Dermis blood vessel endothelial cell (primary cell): Measurements from ENCODE around the gene PLCXD1. TPM values are rescaled to one million over a fixed set of nuclear protein-coding genes. Genes with fewer than 3 reads are reported as not detected.
"Not testable (repeated sequence)": the region's sequence is repeated elsewhere in the genome, so short reads cannot be mapped to it uniquely, and the experiment has no call there.

Experiments
- DNase-seq: peaks from one replicate; pipeline ENCODE4 v3.0.0; 2010
- total RNA-seq: library from RNA; depleted of rRNA; stranded (reverse); fragments of >200 nt; gene quantifications from 2 replicates; pipeline ENCODE4 v1.2.3, GENCODE V29; 2014

Gene PLCXD1
- total RNA-seq, 1 donor from 2014 or later, result 5.1 TPM

DNA sequence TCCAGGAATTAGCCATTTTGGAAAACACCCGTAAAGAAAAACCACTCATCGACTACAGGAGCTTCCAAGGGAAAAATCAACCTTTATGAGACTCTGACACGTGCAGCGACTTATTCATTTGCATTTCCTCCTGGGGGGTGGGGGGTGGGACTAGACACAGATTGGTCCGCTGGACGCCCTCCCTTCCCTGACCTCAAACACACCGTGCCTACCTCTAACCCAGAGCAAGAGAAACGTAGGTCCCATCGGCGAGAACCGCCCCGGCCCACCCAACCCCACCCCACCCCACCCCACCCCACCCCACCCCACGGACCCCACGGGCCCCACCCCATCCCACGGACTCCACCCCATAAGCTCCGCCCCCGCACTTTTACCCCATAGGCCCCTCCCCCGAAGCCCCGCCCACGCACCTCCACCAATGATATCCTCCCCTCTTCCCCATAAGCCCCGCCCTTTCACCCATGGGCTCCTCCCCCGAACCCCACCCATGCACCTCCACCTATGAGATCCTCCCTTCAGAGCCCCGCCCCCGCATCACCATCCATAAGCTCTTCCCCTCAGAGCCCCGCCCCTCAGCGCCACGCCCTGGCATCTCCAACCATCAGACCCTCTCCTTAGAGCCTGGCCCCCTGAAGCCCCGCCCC is 36.4 kb downstream of the PLCXD1 start:
- DNase-seq, result no peak

DNA sequence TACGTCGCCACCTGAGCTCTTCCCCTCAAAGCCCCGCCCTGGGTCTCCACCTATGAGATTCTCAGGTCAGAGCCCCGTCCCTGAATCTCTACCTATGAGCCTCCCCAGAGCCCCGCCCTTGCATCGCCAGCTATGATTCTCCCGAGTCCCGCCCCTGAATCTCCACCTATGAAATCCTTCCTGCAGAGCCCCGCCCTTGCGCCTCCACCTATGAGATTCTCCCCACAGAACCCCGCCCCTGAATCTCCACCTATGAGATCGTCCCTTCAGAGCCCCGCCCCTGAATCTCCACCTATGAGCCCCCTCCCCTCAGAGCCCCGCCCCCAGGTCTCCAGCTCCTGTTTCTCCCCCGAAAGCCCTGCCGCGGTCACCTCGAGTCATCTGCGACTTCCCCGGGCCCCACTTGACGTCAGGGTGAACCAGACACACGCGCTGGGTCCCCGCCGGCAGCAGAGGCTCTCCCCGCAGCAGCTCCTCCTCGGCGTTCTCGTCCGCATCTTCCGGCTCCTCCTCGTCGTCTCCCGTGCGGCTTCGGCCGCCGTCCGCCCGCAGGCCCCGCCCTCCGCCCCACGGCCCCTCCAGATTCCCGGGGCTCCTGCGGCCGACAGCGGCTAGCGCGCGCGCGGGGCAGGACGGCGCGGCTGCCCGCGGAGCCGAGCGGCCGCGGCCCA is 37.0 kb downstream of the PLCXD1 start:
- DNase-seq, result peak; percentile 99

DNA sequence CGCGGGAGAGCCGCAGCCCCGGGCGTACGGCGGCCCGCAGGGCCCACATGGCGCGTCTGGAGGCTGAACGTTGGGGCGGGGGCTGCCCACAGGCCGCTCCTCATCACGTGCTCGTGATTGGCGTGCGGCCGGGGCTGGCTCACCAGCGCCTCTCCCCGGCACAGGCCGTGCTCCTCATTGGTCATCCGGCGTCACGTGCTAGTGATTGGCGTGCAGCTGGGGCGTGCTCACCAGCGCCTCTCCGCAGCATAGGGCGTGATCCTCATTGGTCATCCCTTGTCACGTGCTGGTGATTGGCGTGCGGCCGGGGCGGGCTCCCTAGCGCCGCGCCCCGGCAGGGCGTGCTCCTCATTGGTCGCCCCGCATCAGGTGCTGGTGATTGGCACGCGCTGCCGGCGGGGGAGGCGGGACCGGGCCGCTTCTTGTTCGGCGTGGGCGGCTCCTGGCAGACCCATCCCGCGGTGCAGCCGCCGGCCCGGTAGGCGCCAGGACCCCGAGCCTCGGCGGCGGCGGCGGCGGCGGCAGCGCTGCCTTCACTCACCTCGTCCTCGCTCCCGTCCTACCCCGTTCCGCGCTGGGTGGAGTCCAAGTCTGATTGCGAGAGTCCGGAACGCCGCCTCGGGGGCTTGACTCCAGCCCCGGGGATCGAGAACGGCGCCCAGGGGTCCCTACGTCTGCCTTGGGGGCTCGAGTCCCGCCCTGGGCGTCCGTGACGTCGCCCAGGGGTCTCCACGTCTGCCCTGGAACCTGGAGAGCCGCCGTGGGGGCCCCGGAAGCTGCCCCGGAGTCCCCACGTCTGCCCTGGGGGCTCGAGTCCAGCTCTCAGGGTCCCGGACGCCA is 37.8 kb downstream of the PLCXD1 start, which contains the start of gene GTPBP6:
Gene GTPBP6, minus strand, starts transcription at position 58 of the 840 bp plus-strand sequence. Its CDS starts 9 bp downstream, at position 49.
- DNase-seq, result peak; percentile 100

DNA sequence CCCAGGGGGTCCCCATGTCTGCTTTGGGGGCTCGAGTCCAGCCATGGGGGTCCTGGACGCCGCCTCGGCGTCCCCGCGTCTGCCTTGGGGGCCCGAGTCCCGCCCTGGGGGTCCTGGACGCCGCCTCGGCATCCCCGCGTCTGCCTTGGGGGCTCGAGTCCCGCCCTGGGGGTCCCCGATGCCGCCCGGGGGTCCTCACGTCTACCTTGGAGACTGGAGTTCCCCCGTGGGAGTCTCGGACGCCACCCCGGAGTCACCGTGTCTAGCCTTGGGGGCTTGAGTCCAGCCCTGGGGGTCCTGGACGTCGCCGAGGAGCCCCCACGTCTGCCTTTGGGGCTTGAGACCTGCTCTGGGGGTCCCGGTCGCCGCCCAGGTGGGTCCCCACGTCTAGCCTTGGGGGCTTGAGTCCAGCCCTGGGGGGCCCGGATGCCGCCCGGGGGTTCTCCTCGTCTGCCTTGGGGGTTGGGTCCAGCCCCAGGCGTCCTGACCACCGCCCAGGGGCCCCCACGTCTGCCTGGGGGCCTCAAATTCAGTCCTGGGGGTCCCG is 38.5 kb downstream of the PLCXD1 start:
- no peak for DNase-seq

DNA sequence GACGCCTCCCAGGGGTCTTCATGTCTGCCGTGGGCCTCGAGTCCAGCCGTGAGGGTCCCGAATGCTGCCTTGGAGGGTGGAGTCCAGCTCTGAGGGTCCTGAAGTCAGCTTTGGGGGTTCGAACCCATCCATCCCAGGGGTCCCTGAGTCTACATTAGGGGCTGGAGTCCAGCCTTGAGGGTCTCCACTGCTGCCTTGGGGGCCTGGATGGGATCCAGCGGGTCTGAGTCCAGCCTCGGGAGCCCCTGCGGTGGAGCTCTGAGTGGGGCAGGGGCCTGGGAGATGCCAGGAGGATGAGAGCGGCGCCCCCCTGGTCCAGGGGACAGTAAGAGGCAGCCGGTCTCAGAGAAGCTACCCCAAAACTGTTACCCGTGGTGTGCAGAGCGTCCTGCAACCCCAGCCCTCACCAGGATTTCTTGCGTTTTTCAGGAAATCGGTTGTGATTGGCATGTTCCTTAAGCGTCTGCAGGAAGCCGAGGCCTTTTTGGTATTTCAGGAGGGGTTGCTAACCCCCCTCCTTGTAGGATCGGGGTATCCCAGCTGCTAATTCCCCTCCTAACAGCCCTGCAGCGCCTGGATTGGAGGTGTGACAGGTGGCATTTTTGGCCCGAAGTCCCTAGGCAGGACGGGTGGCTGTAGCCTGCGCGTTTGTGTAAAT is 39.1 kb downstream of the PLCXD1 start:
- DNase-seq, result peak; percentile 50

GRCh38 chrX:323721-324628 is 42.8 kb downstream of the PLCXD1 start:
- DNase-seq, result peak; percentile 59

DNA sequence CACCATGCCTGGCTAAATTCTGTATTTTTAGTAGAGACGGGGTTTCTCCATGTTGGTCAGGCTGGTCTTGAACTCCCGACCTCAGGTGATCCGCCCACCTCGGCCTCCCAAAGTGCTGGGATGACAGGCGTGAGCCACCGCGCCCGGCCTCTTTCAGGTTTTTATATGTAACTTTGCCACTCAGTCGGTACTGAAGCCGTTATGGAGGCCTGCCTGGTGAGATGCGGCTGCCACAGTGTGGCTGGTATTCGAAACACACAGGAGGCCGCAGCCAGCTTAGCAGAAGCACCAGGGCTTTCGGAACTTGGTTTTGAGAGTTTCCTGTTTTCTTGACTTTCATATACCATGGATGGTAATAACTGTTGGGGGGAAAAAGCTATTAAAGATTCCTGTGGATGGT is 43.5 kb downstream of the PLCXD1 start:
- DNase-seq, result peak; percentile 20

- no peak for DNase-seq
Measured at GRCh38 chrX:327660-328126, 46.5 kb downstream of the PLCXD1 start.

- no peak for DNase-seq
Measured at GRCh38 chrX:329291-329910, 48.2 kb downstream of the PLCXD1 start.

- not testable (repeated sequence) for DNase-seq
Measured at GRCh38 chrX:330141-330725, 49.1 kb downstream of the PLCXD1 start.

DNA sequence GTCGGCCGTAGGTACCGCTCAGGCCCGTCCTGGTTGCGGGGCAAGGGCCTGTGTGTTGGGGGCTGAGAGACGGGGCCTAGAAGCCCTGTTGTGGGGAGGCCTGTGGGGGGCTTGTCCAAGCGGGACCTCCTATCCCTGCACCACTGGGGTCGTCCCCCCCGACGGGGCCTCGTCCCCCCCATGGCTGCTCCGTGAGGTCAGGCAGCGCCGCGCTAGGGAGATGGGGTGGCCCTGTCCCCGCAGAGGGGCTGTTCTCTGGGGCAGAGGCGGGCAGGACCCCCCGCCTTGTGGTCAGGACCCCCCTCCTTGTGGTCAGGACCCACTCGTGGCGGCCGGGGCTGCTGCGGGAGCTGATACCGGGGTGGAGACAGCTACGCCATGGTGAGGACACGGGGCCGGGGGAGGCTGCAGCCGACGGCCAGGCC is 49.6 kb downstream of the PLCXD1 start:
- DNase-seq, result no peak

DNA sequence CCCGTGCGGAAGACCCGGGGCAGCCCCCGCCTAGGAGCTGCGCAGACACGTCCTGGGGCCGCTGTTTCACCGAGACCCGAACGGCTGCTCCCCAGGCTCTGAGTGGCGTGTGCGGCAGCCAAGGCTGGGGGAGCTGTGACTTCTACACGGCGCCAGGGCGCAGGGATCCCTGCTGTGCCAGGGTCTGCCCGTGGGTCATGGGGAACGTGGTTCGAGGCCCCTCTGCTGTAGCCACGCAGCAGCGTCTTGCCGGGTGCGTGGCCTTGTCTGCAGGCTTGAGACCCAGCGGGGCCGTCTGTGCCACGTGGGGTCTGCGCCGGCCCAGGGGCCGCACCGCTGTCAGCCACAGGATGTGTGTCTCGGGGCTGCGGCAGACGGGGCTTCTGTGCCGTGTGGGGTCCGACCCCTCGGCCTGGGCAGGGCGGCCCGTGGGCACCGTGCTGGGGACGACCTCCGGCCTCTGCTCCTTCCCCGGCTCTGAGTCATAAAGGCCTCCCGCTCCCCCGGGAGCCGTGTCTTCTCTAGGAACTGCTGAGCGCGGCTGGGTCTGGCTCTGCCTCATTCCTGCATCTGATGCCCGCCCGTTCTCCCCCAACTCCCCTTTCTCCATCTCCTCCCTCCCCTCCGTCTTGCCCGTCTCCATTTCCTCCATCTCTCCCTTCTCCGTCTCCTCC is 50.1 kb downstream of the PLCXD1 start:
- DNase-seq, result peak; percentile 43

DNA sequence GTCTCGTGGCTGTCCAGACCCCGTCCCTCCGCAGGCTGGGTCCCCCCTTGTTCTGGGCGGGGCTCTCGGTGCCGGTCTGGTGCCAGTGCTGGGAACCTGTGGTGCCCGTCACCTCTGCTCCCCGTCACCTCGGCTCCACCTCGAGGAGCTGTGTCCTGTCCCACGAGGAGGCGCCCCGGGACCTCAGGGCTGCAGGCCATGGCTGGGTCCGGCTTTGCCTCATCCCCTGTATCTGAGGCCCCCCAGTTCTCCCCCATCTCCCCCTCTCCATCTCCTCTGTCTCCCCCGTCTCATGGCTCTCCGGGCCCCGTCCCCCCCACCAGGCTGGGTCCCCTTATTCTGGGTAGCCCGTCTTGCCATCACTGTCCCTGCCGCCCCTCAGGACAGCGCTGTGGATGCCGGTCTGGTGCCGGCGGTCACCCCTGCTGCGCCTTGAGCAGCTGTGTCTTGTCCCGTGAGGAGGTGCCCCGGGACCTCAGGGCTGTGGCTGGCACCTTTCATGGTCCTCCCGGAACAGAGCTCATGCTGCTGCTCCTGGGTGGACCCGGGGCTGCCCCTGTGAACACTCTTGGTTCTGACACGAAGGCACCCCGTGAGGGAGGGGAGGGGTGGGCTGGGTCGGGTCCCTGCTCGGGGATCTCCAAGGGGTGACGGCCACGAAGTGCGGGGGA is 50.8 kb downstream of the PLCXD1 start:
- DNase-seq, result no peak

DNA sequence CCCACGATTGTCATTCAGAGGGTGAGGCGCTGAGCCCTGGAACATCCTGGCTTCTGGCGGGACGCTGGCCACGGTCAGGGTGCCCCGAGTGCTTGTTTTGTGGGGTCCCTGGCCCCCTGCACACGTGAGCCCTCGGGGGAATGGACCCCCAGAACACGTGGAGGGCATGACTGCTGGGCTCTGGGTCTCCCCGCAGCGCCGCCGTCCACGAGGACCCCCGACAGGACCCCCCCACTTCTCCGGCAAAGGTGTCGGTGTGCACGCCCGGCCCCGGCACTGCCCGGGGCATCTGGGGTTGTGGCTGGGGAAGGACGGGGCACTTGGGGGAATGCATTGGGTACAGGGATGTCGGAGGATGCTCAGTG is 51.3 kb downstream of the PLCXD1 start:
- DNase-seq, result no peak

- no peak for DNase-seq
Measured at GRCh38 chrX:332916-333610, 51.9 kb downstream of the PLCXD1 start.

DNA sequence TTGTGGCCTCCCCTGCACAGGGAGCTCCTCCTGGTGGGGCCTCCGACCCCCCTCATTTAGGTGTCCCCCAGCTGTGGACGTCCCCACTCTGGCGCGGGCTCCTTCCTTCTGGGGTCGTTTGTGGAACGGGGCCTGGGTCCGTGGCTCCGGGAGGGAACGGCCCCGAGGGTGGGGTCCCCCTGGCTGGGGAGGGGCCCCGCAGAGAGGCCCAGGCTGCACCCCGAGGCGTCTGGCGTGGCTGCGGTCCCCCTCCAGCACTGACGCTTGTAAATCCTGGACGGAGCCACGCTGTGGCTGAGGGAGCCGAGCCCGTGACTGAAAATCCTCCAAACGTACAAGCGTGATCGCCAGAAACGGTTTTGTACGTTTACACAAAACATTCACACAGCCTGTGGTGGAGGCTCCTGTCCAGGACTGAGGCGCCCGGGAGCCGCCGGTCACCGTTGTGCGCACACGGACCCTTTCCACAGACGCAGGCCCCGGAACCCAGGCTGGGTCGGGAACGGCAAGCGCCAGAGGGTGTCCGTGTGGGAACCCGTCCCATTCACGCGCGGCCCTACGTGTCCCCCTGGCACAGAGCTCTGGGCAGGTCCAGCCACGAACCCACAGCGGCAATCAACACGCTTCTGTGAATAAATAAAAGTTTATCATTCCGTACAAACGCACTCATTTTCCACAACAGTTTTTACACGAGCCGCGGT is 52.6 kb downstream of the PLCXD1 start:
- no peak for DNase-seq

DNA sequence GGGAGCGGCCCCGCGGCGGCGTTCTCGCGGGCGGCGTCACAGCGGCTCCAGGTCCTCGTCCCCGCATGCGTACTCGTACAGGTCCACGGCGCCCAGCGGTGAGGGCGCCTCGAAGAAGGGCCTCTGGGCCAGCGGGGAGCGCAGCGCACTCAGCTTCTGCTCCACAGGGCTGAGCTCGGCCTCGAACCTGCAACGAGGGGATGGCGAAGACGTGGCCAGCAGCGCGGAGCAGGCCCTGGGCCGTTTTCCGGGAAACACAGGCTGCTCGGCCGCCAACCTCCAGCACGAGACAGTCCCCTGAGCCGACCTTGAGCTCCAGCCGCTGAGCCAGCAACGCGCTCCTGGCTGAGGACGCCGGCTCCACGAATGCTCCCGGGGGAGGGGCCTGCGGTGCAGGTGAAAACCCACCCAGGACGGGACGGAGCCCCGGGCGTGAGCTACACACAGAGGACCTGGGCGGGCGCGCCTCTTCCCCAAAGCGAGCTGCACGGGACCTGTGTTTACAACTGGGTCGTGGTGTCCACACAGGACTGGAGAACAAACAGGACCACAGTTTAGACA is 53.2 kb downstream of the PLCXD1 start:
- DNase-seq, result no peak
